Ramos (cell line): ENCODE data around the gene ZNF426.

ENCODE experiments used
- in situ Hi-C: fragments of 300-500 bp; cut with MboI; formaldehyde crosslinking; loops from one replicate; pipeline ENCODE4 v1.14.3; 2022; ENCODE audit warnings: low sequenced_read_pairs; ENCODE audit not compliant: unreplicated experiment

The ZNF426 gene

GRCh38 chr19:9498183-9498902 is 40.1 kb downstream of the ZNF426 start, which contains the start of gene ZNF560:
Gene ZNF560, minus strand, starts transcription at chr19:9498616. Its CDS starts 23,303 bp downstream, at chr19:9475313.
- in situ Hi-C loops: no loop called here

- in situ Hi-C loops: no loop called here
Measured at GRCh38 chr19:9494096-9494495, 44.3 kb downstream of the ZNF426 start.

GRCh38 chr19:9487016-9487415 is 51.4 kb downstream of the ZNF426 start:
- in situ Hi-C loops: no loop called here

- in situ Hi-C loops: no loop called here
Measured at GRCh38 chr19:9485140-9485539, 53.3 kb downstream of the ZNF426 start.

GRCh38 chr19:9474975-9475374 is 63.5 kb downstream of the ZNF426 start:
- in situ Hi-C loops: no loop called here
